Hepatocyte (in vitro differentiated cells): ENCODE results near the gene PGM2. TPM values are rescaled to one million over a fixed set of nuclear protein-coding genes. Genes with fewer than 3 reads are reported as not detected.

Source experiments
- DNase-seq: peaks from one replicate; pipeline ENCODE4 v3.0.0-alpha.2; 2016; ENCODE audit warnings: low spot score
- H2AFZ ChIP-seq: fragments of 200-600 bp; sonication (generic); 2 replicates; pipeline ENCODE4 v1.6.0; 2016; ENCODE audit warnings: antibody characterized with exemption, mild to moderate bottlenecking
- H3K27ac ChIP-seq: fragments of 200-600 bp; sonication (generic); 2 replicates; pipeline ENCODE4 v1.5.1; 2016; ENCODE audit warnings: mild to moderate bottlenecking
- H3K27me3 ChIP-seq: fragments of 200-600 bp; sonication (generic); 2 replicates; pipeline ENCODE4 v1.6.1; 2016
- H3K36me3 ChIP-seq: fragments of 200-600 bp; sonication (generic); replicated peaks from 2 replicates; pipeline ENCODE4 v1.5.1; 2016; ENCODE audit warnings: low read depth; ENCODE audit not compliant: insufficient read depth
- H3K4me1 ChIP-seq: fragments of 200-600 bp; sonication (generic); 2 replicates; pipeline ENCODE4 v1.5.1; 2016; ENCODE audit warnings: mild to moderate bottlenecking, moderate library complexity; ENCODE audit not compliant: insufficient read depth
- H3K4me2 ChIP-seq: fragments of 200-600 bp; sonication (generic); 2 replicates; pipeline ENCODE4 v1.6.0; 2016
- H3K4me3 ChIP-seq: fragments of 200-600 bp; sonication (generic); 2 replicates; pipeline ENCODE4 v1.5.1; 2016; ENCODE audit warnings: mild to moderate bottlenecking
- H3K79me2 ChIP-seq: fragments of 200-600 bp; sonication (generic); 2 replicates; pipeline ENCODE4 v1.6.0; 2017; ENCODE audit warnings: mild to moderate bottlenecking
- H3K9me2 ChIP-seq: fragments of 200-600 bp; sonication (generic); replicated peaks from 2 replicates; pipeline ENCODE4 v1.6.0; 2017; ENCODE audit warnings: mild to moderate bottlenecking; ENCODE audit not compliant: insufficient read depth
- H3K9me3 ChIP-seq: fragments of 200-600 bp; sonication (generic); 2 replicates; pipeline ENCODE4 v1.5.1; 2016; ENCODE audit warnings: low read depth, mild to moderate bottlenecking
- H4K20me1 ChIP-seq: fragments of 200-600 bp; sonication (generic); 2 replicates; pipeline ENCODE4 v1.6.0; 2016; ENCODE audit warnings: mild to moderate bottlenecking; ENCODE audit not compliant: insufficient read depth, poor library complexity, severe bottlenecking
- CTCF ChIP-seq: fragments of 200-600 bp; sonication (generic); IDR thresholded peaks from 2 replicates; pipeline ENCODE4 v1.5.1; 2016; ENCODE audit warnings: antibody characterized with exemption, mild to moderate bottlenecking; ENCODE audit not compliant: poor library complexity
- EZH2 ChIP-seq: fragments of 200-600 bp; sonication (generic); IDR thresholded peaks from 2 replicates; pipeline ENCODE4 v1.6.1; 2016; ENCODE audit warnings: antibody characterized with exemption, mild to moderate bottlenecking, borderline replicate concordance
- EZH2phosphoT487 ChIP-seq: fragments of 200-600 bp; sonication (generic); IDR thresholded peaks from one replicate; pipeline ENCODE4 v1.6.1; 2018; ENCODE audit warnings: antibody characterized with exemption, mild to moderate bottlenecking, low read depth, moderate library complexity; ENCODE audit not compliant: unreplicated experiment, severe bottlenecking
- WGBS: methylation state at CpG from one replicate; pipeline ENCODE4 v1.1.6; 2016; ENCODE audit warnings: low lambda C conversion rate; ENCODE audit errors: missing lambda C conversion rate; 5-methylcytosine and 5-hydroxymethylcytosine counted together
- polyA plus RNA-seq: library from polyadenylated mRNA; unstranded; fragments of >200 nt; fragmentation: Nextera tagmentation; extraction: Ambion mirVana; gene quantifications from 2 replicates; pipeline ENCODE4 v1.2.1, GENCODE V29; 2016
- total RNA-seq: library from RNA; depleted of rRNA; stranded (reverse); fragments of >200 nt; gene quantifications from 2 replicates; pipeline ENCODE4 v1.2.3, GENCODE V29; 2014

Gene PGM2
- total and polyA plus RNA-seq, 2 experiments from 2014 or later = 11.2 to 28.2 TPM

- H4K20me1 ChIP-seq = no peaks in the 10 kb centered on the region
- H3K4me2 ChIP-seq = no peak overlapping the region
- no peak overlapping the region for H2AFZ ChIP-seq
- WGBS = 84% methylated on average over 1 of the region's 1 CpG
- H3K79me2 ChIP-seq = no peaks in the 10 kb centered on the region
- no peak for TF ChIP-seq CTCF
- no peak for TF ChIP-seq EZH2phosphoT487
- no peak for TF ChIP-seq EZH2
- no peak for DNase-seq
- H3K27ac ChIP-seq = no peak overlapping the region
- H3K9me3 ChIP-seq = no peaks in the 10 kb centered on the region
- H3K27me3 ChIP-seq = no peaks in the 10 kb centered on the region
- H3K4me1 ChIP-seq = no peaks in the 10 kb centered on the region
- no peaks in the 10 kb centered on the region for H3K9me2 ChIP-seq
- H3K4me3 ChIP-seq = no peak overlapping the region
- H3K36me3 ChIP-seq = no peaks in the 10 kb centered on the region
These were observed 34.2 kb upstream of the PGM2 start for GRCh38 chr4:37792241-37792640.

GRCh38 chr4:37793562-37793961 lies 32.9 kb upstream of the PGM2 start:
- Histone ChIP-seq H3K79me2 (no peaks in the 10 kb centered on the region), H3K9me2 (no peaks in the 10 kb centered on the region), H3K4me2 (no peak overlapping the region), H3K4me3 (no peak overlapping the region), H3K27ac (no peak overlapping the region), H3K27me3 (no peaks in the 10 kb centered on the region), H4K20me1 (no peaks in the 10 kb centered on the region), H3K9me3 (no peaks in the 10 kb centered on the region), H2AFZ (no peak overlapping the region), H3K36me3 (no peaks in the 10 kb centered on the region), H3K4me1 (no peaks in the 10 kb centered on the region)
- DNase-seq = no peak
- TF ChIP-seq CTCF (peak; percentile 29), EZH2phosphoT487 (no peak), EZH2 (no peak)

GRCh38 chr4:37794056-37794455 lies 32.4 kb upstream of the PGM2 start:
- peak; percentile 6 for DNase-seq
- Histone ChIP-seq H3K4me2 (no peak overlapping the region), H3K4me3 (no peak overlapping the region), H3K79me2 (no peaks in the 10 kb centered on the region), H4K20me1 (no peaks in the 10 kb centered on the region), H3K4me1 (no peaks in the 10 kb centered on the region), H3K36me3 (no peaks in the 10 kb centered on the region), H2AFZ (no peak overlapping the region), H3K27me3 (no peaks in the 10 kb centered on the region), H3K9me3 (no peaks in the 10 kb centered on the region), H3K9me2 (no peaks in the 10 kb centered on the region), H3K27ac (no peak overlapping the region)
- TF ChIP-seq EZH2 (no peak), EZH2phosphoT487 (no peak), CTCF (no peak)
- 66% methylated on average over 2 of the region's 2 CpGs for WGBS
